BE2C (cell line): ENCODE measurements around the gene CLASP1.

Source experiments
- DNase-seq: peaks from one replicate; pipeline ENCODE4 v3.0.0-alpha.2; 2020
- H3K27me3 ChIP-seq: fragments of 250-450 bp; sonication (Bioruptor Pico); 2 replicates; pipeline ENCODE4 v1.5.1; 2020; ENCODE audit warnings: mild to moderate bottlenecking
- H3K36me3 ChIP-seq: fragments of 250-450 bp; sonication (Bioruptor Pico); 2 replicates; pipeline ENCODE4 v1.5.1; 2020; ENCODE audit warnings: mild to moderate bottlenecking
- H3K4me1 ChIP-seq: fragments of 250-450 bp; sonication (Bioruptor Pico); 2 replicates; pipeline ENCODE4 v1.5.1; 2020
- H3K4me3 ChIP-seq: 2 replicates; pipeline ENCODE4 v1.5.1; 2011; ENCODE audit warnings: low read depth, low read length
- H3K9me3 ChIP-seq: fragments of 250-450 bp; sonication (Bioruptor Pico); 2 replicates; pipeline ENCODE4 v1.5.1; 2020
- TF ChIP-seq, protein P1 (sequence below): IDR thresholded peaks from 2 replicates; pipeline ENCODE4 v1.5.1; 2012; ENCODE audit warnings: mild to moderate bottlenecking, low read depth, low read length

The CLASP1 gene

DNA sequence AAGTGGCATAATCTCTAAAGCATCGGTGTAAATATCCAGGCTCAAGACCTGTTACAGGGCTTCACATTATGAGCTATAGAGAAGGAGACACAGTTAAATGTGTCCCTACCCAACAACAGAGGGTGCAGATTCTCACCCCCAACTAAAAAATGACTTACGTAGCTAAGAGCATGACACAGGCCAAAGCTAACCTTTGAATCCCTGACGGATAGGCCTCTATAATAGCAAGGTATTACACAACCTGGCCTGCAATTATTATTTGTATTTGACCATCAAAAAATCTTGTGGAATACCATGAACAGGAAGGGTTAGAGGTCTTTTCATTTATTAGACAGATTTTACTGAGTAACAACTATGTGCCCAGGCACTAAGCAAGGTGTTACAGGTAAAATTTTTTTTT, 73.5 kb downstream of the CLASP1 start:
- H3K4me1 ChIP-seq, result peaks cover 4% of the 10 kb centered on the region; the same call in 1 of the 2 replicates
- no peaks in the 10 kb centered on the region for H3K9me3 ChIP-seq
- no peak overlapping the region for H3K4me3 ChIP-seq
- no peaks in the 10 kb centered on the region for H3K27me3 ChIP-seq
- no peaks in the 10 kb centered on the region for H3K36me3 ChIP-seq
- TF ChIP-seq, protein P1, sequence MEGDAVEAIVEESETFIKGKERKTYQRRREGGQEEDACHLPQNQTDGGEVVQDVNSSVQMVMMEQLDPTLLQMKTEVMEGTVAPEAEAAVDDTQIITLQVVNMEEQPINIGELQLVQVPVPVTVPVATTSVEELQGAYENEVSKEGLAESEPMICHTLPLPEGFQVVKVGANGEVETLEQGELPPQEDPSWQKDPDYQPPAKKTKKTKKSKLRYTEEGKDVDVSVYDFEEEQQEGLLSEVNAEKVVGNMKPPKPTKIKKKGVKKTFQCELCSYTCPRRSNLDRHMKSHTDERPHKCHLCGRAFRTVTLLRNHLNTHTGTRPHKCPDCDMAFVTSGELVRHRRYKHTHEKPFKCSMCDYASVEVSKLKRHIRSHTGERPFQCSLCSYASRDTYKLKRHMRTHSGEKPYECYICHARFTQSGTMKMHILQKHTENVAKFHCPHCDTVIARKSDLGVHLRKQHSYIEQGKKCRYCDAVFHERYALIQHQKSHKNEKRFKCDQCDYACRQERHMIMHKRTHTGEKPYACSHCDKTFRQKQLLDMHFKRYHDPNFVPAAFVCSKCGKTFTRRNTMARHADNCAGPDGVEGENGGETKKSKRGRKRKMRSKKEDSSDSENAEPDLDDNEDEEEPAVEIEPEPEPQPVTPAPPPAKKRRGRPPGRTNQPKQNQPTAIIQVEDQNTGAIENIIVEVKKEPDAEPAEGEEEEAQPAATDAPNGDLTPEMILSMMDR, result no peak
- DNase-seq, result no peak

GRCh38 chr2:121570667-121571055, 78.6 kb downstream of the CLASP1 start:
- Histone ChIP-seq H3K9me3 (no peaks in the 10 kb centered on the region), H3K4me3 (no peak overlapping the region), H3K27me3 (no peaks in the 10 kb centered on the region), H3K4me1 (no peaks in the 10 kb centered on the region), H3K36me3 (no peaks in the 10 kb centered on the region)
- TF ChIP-seq, protein P1, result no peak
- DNase-seq, result no peak

- H3K4me3 ChIP-seq, result no peak overlapping the region
- H3K4me1 ChIP-seq, result no peaks in the 10 kb centered on the region
- TF ChIP-seq, protein P1, result no peak
- no peak for DNase-seq
- no peaks in the 10 kb centered on the region for H3K36me3 ChIP-seq
- H3K27me3 ChIP-seq, result no peaks in the 10 kb centered on the region
- H3K9me3 ChIP-seq, result no peaks in the 10 kb centered on the region
Measured at GRCh38 chr2:121570036-121570666, 79.1 kb downstream of the CLASP1 start.

DNA sequence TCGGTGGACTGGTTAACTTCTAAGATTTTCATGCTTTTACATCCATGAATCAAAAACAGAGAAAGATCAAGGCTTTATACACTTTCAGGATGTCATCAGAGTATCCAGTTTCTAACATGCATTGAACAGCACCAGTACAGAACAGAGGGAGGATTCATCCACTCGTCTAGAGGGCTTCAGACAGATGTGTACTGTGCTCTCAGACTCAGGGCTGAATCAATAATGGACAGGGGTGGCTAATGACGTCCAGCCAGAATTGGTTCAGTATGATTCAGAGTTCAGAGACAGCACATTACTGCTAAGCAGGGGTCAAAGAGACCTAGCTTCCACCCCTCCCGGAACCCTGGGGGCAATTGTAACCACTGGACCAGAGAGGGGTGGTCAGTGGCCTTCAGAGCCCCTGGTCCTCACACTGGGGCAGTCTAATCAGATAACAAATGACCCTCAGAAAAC, 81.3 kb downstream of the CLASP1 start:
- Histone ChIP-seq H3K36me3 (no peaks in the 10 kb centered on the region), H3K4me1 (no peaks in the 10 kb centered on the region), H3K4me3 (no peak overlapping the region), H3K27me3 (no peaks in the 10 kb centered on the region), H3K9me3 (no peaks in the 10 kb centered on the region)
- no peak for DNase-seq
- TF ChIP-seq, protein P1, result no peak

GRCh38 chr2:121567452-121567851, 81.8 kb downstream of the CLASP1 start:
- no peaks in the 10 kb centered on the region for H3K36me3 ChIP-seq
- TF ChIP-seq, protein P1, result no peak
- no peak for DNase-seq
- no peaks in the 10 kb centered on the region for H3K9me3 ChIP-seq
- H3K27me3 ChIP-seq, result no peaks in the 10 kb centered on the region
- H3K4me1 ChIP-seq, result no peaks in the 10 kb centered on the region
- no peak overlapping the region for H3K4me3 ChIP-seq

GRCh38 chr2:121565389-121566250, 83.6 kb downstream of the CLASP1 start:
- no peak overlapping the region for H3K4me3 ChIP-seq
- no peaks in the 10 kb centered on the region for H3K4me1 ChIP-seq
- no peaks in the 10 kb centered on the region for H3K27me3 ChIP-seq
- H3K9me3 ChIP-seq, result no peaks in the 10 kb centered on the region
- H3K36me3 ChIP-seq, result no peaks in the 10 kb centered on the region
- TF ChIP-seq, protein P1, result no peak
- no peak for DNase-seq
